ENCODE measurements around the gene FOXC2.

FOXC2 gene

DNA sequence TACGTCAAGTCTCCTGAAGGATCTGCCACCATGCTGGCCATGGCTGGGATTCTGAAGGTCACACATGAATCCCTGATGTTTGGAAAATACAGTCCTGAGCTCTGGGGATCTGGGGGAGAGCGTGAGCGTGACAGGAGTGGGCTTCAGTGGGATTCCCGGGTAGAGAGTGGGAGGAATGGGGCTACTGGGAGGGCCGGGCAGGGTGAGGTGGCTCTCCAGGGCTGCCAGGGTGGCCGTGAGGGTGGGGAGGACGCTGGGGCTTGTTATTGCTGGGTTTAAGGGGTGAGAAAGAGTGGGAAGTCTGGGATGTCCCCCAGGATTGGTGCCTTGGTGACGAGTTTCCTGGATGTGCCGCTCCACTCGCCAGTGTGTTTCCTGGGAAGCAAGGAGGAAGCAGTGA is 43.0 kb downstream of the FOXC2 start:
- DNase-seq (ENCODE audit: low spot score in 2 of 2): no peak
- peaks cover 5% of the 10 kb centered on the region for H3K4me1 Mint-ChIP-seq
- ATAC-seq (ENCODE audit: low read depth): no peak
- H3K36me3 Mint-ChIP-seq: no peaks in the 10 kb centered on the region
- H3K27me3 Mint-ChIP-seq: peaks cover 13% of the 10 kb centered on the region
- no peak overlapping the region for H3K27ac Mint-ChIP-seq
- no peaks in the 10 kb centered on the region for H3K9me3 Mint-ChIP-seq
- no peak overlapping the region for H3K4me3 Mint-ChIP-seq

DNA sequence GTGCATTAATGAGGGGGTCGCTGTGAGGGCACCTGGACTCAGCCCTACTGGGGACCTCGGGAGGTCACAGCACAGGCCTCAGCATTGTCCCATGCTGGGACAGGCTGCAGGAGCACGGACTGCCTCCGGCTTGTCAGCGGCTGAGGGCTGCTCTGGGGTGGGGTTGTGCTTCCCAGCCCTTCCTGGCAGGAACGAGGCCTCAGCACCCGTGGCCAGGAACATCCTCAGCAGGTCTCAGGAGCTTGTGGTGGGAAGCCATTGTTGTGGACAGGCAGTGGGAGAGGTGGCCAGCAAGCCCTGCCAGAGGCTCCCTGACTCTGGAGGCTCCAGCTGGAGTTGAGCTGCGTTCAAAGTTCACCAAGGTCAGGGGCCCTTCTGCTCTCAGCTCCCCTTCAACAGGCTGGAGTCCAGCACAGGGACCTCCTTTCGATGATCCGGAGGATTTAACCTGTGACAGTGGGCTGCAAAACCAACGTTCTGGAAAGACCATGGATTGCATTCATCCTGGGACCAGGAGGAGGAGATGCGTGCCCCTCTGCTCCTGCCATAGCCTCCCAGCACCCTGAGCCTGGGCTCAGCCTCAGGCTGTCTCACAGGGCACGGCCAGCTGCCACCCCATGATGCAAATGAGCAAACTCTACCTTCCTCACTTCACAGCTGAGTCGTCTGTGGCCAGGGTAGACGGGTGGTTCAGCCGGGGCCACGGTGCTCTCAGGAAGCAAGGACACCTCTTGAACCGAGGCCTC is 44.3 kb downstream of the FOXC2 start:
- no peaks in the 10 kb centered on the region for H3K4me1 Mint-ChIP-seq
- ATAC-seq (ENCODE audit: low read depth) (no peak), DNase-seq (ENCODE audit: low spot score in 2 of 2) (no peak)
- no peaks in the 10 kb centered on the region for H3K9me3 Mint-ChIP-seq
- no peaks in the 10 kb centered on the region for H3K36me3 Mint-ChIP-seq
- H3K27ac Mint-ChIP-seq: no peak overlapping the region
- H3K27me3 Mint-ChIP-seq: peaks cover 13% of the 10 kb centered on the region
- no peak overlapping the region for H3K4me3 Mint-ChIP-seq

- DNase-seq (ENCODE audit: low spot score in 2 of 2): no peak
- peaks cover 13% of the 10 kb centered on the region for H3K27me3 Mint-ChIP-seq
- no peak for ATAC-seq (ENCODE audit: low read depth)
These were observed 44.9 kb downstream of the FOXC2 start for GRCh38 chr16:86611525-86611855.

DNA sequence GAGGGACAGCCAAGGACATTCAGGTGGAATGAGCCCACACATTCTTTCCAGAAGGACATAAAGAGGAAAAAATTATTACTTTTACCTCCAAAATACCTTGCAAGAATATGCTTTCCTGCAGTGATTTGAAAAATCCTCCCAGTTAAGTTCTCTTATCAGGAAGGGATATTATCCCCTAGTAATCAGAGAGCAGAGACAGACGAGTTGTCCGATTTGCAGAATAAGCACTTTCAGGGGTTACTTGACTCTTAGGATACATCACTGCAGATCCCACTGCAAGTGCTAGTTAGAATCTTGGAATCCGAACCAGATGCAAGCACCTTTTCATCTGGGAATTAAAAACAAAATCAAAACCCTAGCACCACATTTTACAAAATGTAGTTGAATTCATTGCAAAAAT is 45.3 kb downstream of the FOXC2 start:
- Mint-ChIP-seq H3K4me1 (no peaks in the 10 kb centered on the region), H3K36me3 (no peaks in the 10 kb centered on the region), H3K27me3 (peaks cover 13% of the 10 kb centered on the region), H3K9me3 (no peaks in the 10 kb centered on the region), H3K4me3 (no peak overlapping the region), H3K27ac (no peak overlapping the region)
- ATAC-seq (ENCODE audit: low read depth) (no peak), DNase-seq (ENCODE audit: low spot score in 2 of 2) (no peak)

More at GRCh38 chr16:86611525-86611855, 44.9 kb downstream of the FOXC2 start:
- no peak overlapping the region for H3K4me3 Mint-ChIP-seq
- no peaks in the 10 kb centered on the region for H3K4me1 Mint-ChIP-seq
- no peaks in the 10 kb centered on the region for H3K9me3 Mint-ChIP-seq
- H3K36me3 Mint-ChIP-seq: no peaks in the 10 kb centered on the region
- H3K27ac Mint-ChIP-seq: no peak overlapping the region

- Mint-ChIP-seq H3K4me3 (no peak overlapping the region), H3K27ac (no peak overlapping the region), H3K27me3 (peaks cover 8% of the 10 kb centered on the region), H3K9me3 (no peaks in the 10 kb centered on the region), H3K36me3 (no peaks in the 10 kb centered on the region), H3K4me1 (no peaks in the 10 kb centered on the region)
- ATAC-seq (ENCODE audit: low read depth) (no peak), DNase-seq (ENCODE audit: low spot score in 2 of 2) (no peak)
These were observed 48.1 kb downstream of the FOXC2 start for GRCh38 chr16:86614699-86615098.

GRCh38 chr16:86616906-86617305 is 50.3 kb downstream of the FOXC2 start:
- no peak overlapping the region for H3K27ac Mint-ChIP-seq
- ATAC-seq (ENCODE audit: low read depth): no peak
- peaks cover 6% of the 10 kb centered on the region for H3K27me3 Mint-ChIP-seq
- no peak overlapping the region for H3K4me3 Mint-ChIP-seq
- H3K36me3 Mint-ChIP-seq: no peaks in the 10 kb centered on the region
- DNase-seq (ENCODE audit: low spot score in 2 of 2): no peak
- H3K4me1 Mint-ChIP-seq: no peaks in the 10 kb centered on the region
- H3K9me3 Mint-ChIP-seq: no peaks in the 10 kb centered on the region

DNA sequence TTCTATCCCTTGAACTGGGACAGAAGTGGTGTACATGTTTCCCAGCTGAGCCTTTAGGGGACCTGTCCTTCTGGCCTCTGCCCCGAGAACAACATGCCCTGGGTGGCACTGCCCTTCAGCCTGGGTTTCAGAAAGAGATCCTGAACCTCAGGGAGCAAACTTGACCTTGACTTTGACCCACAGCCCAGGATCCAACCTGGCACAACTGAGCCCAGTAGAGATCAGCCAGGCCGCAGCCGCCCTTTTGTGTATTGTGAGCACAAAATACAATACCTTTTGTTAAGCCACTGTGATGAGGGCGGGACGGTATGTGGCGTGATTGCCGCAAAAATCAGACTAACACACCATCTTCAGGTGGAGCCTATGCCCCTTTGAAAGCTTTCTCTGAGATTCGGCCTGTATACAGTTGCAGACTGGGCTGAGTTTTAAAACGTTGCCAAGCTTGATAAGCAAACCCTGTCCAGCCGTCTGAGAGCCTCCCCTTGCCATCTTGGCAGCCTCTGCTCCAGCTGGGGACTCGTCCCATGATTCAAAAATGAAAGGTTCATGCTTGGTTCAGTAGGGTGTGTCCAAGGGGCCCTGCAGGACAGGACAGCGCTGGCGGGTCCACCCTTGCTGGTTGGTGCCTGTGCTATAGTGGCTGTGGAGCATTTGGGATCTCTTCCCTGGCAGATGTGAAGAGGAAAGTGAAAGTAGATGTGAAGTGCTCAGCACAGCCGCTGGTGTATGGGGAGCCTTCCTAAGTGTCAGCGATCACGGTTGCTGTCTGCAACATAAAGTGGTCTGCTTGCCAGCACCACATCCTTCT is 52.0 kb downstream of the FOXC2 start:
- no peak for DNase-seq (ENCODE audit: low spot score in 2 of 2)
- Mint-ChIP-seq H3K27me3 (peaks cover 12% of the 10 kb centered on the region), H3K9me3 (no peaks in the 10 kb centered on the region), H3K4me1 (no peaks in the 10 kb centered on the region), H3K27ac (no peak overlapping the region), H3K36me3 (no peaks in the 10 kb centered on the region), H3K4me3 (no peak overlapping the region)
- ATAC-seq (ENCODE audit: low read depth): no peak
